IPS-NIHi7 (cell line): ENCODE data around the gene BARHL2.

ENCODE experiments used
- DNase-seq: peaks from one replicate; pipeline ENCODE4 v3.0.0; 2012; ENCODE audit warnings: mixed read lengths; ENCODE audit errors: extremely low spot score

Gene BARHL2

GRCh38 chr1:90724926-90725656 lies 8.0 kb upstream of the BARHL2 start:
- no peak for DNase-seq

GRCh38 chr1:90724361-90724760 lies 7.3 kb upstream of the BARHL2 start:
- DNase-seq, result no peak

- peak; percentile 78 for DNase-seq
Measured at GRCh38 chr1:90723590-90724108, 6.5 kb upstream of the BARHL2 start.

GRCh38 chr1:90722874-90723589 lies 5.9 kb upstream of the BARHL2 start:
- DNase-seq, result no peak

- DNase-seq, result no peak
Measured at GRCh38 chr1:90721210-90722194, 4.4 kb upstream of the BARHL2 start.

- DNase-seq, result no peak
Measured at GRCh38 chr1:90720145-90720636, 3.1 kb upstream of the BARHL2 start.

GRCh38 chr1:90719330-90720144 lies 2.4 kb upstream of the BARHL2 start:
- DNase-seq, result no peak

GRCh38 chr1:90718411-90719329 lies 1.6 kb upstream of the BARHL2 start:
- DNase-seq, result no peak

GRCh38 chr1:90717665-90718410 lies 736 bp upstream of the BARHL2 start:
- peak; percentile 81 for DNase-seq

- no peak for DNase-seq
Measured at GRCh38 chr1:90717356-90717664, 208 bp upstream of the BARHL2 start.

- DNase-seq, result no peak
Measured at GRCh38 chr1:90716243-90716551, 905 bp downstream of the BARHL2 start.

GRCh38 chr1:90715309-90715708 lies 1.8 kb downstream of the BARHL2 start:
- DNase-seq, result no peak

- DNase-seq, result no peak
Measured at GRCh38 chr1:90714521-90714951, 2.6 kb downstream of the BARHL2 start.

- DNase-seq, result no peak
Measured at GRCh38 chr1:90713741-90714509, 3.2 kb downstream of the BARHL2 start.

GRCh38 chr1:90712915-90713730 lies 4.0 kb downstream of the BARHL2 start:
- no peak for DNase-seq

GRCh38 chr1:90712153-90712856 lies 4.8 kb downstream of the BARHL2 start:
- DNase-seq, result no peak

- DNase-seq, result no peak
Measured at GRCh38 chr1:90711696-90712095, 5.4 kb downstream of the BARHL2 start.
